GM21360 (cell line): Measurements from ENCODE around the gene DPP8.
"Not testable (repeated sequence)": the region's sequence is repeated elsewhere in the genome, so short reads cannot be mapped to it uniquely, and the experiment has no call there.

Experiments
- ATAC-seq: cut with Tn5 transposase; IDR thresholded peaks from one replicate; pipeline ENCODE4 v1.9.1; 2021; ENCODE audit warnings: mild to moderate bottlenecking, moderate library complexity; ENCODE audit not compliant: unreplicated experiment

The DPP8 gene

DNA sequence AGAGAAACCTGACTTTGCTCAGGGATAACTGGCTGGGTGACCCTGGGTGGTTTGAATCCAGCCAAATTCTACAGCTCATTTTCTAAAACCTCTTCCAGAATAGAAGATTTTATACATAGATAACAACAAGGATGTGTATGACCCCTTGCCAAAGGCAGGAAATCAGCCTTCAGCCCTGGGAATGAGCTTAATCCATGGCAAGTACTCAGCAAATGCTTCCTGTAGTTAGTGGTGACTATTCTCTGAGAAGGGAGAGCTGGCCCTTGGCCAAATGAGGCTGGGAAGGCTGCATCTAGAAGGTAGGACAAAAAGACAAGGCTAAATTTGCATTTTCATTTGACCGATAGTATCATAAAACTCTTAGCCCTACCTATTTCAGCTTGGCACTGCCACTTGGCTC, 8.1 kb upstream of the DPP8 start:
- no peak for ATAC-seq

DNA sequence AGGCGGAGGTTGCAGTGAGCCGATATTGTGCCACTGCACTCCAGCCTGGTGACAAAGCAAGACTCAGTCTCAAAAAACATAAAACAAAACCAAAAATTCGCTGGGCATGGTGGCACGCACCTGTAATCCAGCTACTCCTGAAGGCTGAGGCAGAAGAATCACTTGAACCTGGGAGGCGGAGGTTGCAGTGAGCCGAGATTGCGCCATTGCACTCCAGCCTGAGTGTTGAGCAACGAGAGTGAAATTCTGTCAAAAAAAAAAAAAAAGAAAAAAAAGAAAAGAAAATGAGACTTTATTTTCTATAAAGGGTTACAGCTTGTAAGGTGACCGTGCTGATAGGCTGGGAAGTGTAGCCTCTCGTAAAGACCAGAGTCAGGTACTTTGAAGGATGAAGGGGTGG, 6.7 kb upstream of the DPP8 start:
- ATAC-seq, result no peak

DNA sequence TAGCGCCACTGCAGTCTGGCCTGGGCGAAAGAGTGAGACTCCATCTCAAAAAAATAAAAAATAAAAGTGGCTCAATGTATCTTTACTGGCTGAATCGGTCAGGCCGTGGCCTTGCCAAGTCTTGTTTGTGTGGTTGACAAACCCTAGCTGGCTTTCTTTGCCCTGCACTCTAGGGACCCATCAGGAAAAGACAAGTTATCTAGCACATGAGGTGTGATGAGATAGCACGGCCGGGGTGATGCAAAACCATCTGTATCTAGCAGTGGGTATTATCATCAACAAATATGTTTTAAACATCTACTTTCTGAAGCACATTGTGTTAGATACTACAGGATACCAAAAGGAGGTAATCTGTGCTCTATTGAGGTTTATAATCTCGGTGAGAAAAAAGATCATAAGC, 3.9 kb upstream of the DPP8 start:
- ATAC-seq, result no peak

DNA sequence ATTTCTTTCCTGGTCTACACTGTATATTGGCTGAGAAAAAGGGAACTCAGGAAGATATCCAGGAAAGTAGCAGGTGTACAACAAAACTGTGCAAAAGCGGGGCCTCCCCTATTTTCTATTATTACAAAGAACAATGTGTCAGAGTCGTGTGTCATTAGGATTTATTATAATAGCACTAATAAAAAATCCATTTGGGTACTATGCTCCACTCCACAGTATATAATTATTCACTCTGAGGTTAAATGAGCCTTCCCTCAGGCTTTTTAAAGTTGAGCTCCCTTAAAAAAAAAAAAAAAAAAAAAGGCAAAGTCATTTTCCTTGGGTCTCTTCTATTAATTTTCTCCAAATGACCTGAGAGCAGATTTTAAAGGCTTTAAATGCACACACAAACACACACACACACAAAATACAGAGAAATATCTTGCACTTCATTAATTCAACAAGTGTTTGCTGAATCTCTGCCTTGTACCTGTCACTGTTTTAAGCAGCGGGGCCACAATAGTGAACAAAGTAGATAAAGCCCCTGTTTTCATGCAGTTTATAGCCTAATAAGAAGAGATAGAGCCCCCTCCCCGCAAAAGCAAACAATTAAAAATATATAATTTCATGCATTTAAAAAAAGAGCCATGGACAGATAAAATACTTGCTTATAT, 1.3 kb upstream of the DPP8 start:
- ATAC-seq, result no peak

DNA sequence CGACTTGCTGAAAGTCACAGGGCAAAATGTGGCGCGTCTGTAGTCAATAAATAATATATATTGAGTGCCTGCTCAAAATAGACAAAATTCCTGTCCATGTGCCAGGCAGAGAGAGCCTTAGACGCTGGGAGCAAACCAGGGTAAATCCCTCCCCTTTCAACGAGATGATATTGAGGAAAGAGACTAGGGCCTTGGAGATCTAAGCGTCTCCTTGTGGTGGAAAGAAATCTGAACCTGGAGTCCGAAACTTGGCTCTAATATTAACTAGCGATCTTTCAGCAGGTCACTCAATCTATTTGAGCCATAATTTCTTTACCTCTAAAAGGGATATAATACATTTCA, 348 bp upstream of the DPP8 start:
- ATAC-seq, result no peak

DNA sequence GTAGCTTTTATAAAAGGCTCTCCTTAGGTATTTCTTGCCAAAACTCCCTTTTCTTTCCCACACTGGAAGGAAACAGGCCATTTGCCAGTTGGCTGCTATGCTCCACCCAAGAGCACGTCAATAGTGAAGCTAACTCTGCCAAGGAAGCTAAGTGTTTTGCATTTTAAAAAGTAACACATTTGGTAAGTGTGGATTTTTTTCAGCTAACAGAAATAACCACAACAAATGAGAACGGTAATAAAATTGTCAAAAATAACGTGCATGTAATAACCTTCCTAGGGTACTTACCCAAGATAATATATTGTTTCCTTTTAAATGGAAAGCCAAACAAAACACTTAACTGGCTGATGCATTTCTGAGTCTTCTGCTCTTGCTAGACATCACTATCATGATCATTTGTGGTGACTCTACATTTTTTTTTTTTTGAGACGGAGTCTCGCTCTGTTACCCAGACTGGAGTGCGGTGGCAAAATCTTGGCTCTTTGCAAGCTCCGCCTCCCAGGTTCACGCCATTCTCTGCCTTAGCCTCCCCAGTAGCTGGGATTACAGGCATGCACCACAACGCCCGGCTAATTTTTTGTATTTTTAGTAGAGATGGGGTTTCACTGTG, 4.6 kb downstream of the DPP8 start:
- no peak for ATAC-seq

DNA sequence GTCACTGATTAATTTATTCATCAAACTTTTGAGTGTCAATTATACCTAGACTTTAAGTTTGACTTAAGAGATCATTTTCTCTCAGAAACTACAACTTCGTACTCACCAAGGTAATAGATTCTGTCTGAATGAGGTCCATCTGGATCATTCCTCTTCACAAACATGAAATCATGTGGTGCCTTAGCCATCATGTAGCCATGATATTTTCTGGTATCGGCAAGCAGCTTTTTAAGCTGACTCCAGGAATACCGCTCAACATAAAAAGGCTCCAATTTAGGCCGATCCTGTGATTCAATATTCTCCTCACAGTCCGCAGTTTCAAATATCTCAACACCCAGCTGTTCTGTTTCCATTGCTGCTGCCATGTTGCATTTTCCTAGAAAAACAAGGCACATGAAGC, 5.3 kb downstream of the DPP8 start:
- ATAC-seq, result no peak

DNA sequence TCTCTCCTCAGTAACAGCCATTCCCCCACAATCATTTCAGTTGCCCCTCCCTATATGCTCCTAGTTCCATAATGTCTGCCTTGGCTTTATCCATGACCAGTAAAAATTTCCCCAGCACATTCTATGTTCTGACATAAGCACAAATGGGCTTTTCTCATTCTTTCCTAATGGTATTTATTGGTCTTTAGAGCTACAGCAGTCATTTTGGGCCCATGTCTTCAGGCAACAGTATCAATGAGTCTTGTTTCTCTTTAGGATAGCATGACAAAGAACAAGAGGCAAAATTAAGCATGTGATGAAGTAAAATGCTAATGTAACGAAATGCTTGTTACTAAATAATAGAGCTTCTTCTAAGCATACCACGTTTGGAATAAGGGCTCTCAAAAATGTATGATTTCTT, 8.2 kb downstream of the DPP8 start:
- no peak for ATAC-seq

DNA sequence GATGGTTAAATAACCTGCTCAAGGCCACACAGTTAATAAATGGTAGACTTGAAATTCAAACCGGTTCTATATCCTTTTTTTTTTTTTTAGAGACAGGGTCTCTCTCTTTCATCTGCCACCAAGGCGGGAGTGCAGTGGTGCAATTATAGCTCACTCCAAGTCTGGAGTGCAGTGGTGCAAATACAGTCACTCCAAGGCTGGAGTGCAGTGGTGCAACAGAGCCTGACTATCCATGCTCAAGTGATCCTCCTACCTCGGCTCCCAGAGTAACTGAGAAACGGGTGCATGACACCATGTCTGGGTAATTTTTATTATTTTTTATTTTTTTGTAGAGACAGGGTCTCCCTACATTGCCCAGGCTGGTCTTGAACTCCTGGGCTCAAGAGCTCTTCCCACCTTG, 23.4 kb downstream of the DPP8 start:
- ATAC-seq, result no peak

DNA sequence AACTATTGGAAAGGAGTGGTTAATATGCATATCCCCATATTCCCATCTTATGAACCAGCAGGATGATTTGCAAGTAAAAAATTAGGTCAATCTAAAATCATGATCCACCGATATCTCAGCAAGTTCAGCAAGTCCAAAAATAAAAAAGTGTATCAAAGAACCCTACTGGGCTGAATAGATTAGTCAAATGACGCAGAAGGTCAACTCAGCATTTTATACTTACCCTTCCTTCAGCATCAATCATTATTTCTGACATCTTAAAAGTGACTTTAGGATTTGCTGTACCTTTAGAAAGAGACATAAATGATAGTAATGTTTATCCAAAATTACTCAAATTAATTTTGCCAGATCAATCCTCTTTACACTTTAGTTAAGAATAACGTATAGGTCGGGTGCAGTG, 32.6 kb downstream of the DPP8 start:
- no peak for ATAC-seq

DNA sequence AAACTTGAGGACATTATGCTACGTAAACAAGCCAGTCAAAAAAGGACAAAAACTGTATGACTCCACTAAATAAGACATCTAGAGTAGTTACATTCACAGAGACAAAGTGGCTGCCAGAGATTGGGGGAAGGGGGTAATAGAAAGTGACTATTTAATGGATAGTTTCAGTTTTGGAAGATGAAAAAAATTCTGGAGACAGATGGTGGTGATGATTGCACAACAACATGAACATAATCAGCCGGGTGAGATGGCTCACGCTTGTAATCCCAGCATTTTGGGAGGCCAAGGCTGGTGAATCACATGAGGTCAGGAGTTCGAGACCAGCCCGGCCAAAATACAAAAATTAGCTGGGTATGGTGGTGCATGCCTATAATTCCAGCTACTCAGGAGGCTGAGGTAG, 40.6 kb downstream of the DPP8 start:
- ATAC-seq, result no peak

DNA sequence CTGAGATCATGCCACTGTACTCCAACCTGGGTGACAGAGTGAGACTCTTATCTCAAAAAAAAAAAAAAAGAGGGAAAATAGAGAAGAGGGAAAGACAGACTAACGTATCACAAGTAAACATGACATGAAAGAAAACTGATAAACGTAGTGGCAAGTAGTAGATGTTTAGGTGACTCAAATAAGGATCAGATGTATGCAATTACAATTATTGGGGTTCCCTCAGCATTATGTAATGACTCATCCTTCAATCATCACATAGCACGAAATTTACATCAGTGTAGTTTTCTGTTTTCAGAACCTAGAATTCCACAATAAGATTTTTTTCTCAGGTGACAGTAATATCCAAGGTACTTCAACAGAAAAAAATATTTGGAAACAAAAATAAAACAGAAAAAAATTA, 46.6 kb downstream of the DPP8 start:
- ATAC-seq, result no peak

DNA sequence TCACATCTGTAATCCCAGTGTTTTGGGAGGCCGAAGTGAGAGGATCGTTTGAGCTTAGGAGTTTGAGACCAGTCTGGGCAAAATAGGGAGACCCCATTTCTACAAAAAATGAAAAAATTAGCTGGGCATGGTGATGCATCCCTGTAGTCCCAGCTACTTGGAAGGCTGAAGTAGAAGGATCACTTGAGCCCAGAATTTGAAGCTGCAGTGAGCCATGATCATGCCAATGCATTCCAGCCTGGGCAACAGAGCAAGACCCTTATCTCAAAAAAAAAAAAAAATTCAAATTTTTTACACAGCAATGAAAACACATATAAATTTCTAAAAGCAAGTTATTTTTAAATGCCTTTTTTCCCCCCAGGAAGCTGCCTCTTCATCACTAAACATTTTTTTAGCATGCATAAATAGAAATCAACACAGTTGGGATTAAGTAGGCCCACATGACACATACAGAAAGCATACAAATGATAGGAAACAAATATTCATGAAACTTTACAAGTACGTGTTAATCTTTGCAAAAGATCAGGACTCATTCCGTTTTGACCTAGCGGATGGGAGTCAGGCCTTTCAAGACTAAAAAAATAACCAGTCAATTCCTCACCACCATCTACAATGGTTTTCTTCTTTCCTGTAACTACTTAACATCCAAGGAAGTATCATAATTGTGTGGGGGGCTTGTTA, 49.1 kb downstream of the DPP8 start:
- ATAC-seq, result no peak

DNA sequence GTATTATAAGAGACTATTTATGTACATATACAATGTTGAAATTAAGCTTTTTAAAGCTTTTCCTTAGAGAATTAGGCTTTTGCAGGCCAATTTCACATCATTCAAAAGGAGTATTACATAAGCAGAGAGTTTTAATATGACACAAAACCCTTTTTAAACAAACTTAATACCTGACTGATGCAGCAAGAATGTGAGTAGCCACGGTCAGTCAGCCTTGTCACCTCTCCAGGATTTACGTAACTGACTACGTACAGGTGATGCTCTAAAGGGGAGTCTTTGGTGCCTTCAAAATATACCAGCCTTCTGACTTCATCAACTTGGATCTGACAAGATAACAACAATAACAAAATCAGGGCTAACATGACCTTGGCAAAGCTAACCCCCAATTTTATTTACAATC, 50.6 kb downstream of the DPP8 start:
- ATAC-seq, result no peak

DNA sequence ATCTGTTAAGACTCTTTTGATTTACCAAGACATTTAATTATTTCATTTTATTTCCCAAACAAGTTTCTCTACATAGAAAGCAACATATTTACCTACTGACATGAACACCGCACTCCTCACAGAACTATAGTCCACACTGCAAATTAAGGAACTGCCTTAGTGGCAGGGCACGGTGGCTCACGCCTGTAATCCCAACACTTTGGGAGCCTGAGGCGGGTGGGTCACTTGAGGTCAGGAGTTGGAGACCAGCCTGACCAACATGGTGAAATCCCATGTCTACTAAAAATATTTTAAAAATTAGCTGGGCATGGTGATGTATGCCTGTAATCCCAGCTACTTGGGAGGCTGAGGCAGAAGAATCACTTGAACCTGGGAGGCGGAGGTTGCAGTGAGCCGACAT, 54.4 kb downstream of the DPP8 start:
- not testable (repeated sequence) for ATAC-seq

DNA sequence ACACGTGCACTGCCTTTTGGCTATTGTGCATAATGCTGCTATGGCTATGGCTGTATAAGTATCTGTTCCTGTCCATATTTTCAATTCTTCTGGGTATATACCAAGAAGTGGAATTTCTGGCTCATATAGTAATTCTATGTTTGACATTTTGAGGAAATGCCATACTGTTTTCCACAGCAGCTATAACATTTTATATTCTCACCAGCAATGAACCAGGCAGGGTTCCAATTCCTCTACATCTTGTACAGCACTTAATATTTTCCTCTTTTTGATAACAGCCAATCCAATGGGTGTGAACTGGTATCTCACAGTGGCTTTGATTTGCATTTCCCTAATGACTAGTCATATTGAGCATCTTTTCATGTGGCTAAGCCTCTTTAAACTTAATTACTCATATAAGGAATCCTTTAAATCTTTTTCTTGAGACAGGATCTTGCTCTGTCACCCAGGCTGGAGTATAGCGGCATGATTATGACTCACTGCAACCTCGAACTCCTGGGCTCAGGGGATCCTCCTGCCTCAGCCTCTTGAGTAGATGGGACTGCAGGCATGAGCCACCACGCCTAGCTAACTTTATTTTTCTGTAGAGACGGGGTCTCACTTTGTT, 56.6 kb downstream of the DPP8 start:
- ATAC-seq, result no peak

DNA sequence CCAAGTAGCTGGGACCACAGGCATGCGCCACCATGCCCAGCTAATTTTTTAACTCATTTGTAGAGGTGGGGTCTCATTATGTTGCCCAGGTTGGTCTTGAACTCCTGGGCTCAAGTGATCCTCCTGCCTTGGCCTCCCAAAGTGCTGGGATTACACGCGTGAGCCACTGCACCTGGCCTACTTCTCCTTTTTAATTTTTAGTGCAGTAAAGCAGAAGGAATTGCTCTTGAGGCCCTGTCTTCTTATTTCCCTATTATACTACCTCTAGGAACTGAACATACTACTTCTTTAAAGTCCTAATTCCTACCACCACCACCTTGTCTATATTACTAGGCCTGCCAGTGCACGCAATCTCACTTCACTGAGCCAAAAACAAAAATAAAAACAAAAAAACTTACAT, 62.2 kb downstream of the DPP8 start:
- not testable (repeated sequence) for ATAC-seq

DNA sequence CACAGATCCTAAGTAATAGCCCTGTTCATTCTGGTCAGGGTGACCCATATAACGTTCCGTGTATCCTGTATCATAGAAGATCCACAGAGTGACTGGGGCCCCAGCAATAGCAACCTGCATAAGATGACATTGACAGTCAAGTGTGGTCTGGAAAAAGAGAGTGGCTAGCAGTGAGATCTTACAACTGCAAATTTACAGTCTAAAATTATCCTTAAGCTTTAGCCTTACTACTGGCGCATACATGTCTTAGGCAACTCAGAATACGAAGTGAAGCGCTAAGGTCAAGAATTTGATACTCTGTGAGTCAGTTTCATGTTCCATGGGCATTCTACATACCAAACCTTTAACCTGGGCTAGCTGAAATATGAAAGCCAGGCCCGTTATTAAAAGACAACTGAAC, 65.5 kb downstream of the DPP8 start:
- no peak for ATAC-seq

DNA sequence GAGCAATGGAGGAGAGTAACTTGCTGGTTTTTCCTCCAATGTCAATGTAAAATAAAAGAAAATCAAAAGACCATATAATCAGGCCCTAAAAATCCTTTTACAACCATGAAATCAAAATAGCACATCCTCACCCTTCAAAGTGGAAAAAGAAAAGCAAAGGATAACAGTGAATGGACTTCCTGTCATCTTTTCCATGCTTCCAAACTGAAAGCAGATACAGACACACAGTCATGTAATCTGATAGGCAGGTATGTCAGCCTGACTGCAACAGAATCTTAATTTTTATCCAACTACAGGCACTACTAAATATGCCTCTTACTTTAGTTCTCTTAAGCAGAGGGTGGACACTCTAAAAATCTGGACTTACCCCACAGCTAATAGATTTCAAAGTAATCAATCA, 66.9 kb downstream of the DPP8 start:
- no peak for ATAC-seq

DNA sequence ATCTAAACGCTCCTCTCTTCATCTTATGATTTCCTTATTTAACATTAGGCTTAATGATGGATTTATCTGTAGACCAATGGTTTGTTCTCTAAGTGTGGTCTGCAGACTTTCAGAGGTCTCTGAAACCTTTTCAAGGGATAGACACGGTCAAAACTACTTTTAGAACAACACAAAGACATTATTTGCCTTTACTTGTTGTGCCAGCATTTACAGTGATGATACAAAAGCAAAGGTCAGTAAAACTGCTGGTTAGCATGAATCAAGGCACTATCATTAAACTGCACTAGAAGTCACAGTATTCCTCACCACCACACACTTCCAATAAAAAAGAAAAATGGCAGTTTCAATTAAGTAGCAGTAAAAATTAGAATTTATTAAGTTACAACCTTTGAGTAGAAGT, 70.3 kb downstream of the DPP8 start:
- no peak for ATAC-seq

DNA sequence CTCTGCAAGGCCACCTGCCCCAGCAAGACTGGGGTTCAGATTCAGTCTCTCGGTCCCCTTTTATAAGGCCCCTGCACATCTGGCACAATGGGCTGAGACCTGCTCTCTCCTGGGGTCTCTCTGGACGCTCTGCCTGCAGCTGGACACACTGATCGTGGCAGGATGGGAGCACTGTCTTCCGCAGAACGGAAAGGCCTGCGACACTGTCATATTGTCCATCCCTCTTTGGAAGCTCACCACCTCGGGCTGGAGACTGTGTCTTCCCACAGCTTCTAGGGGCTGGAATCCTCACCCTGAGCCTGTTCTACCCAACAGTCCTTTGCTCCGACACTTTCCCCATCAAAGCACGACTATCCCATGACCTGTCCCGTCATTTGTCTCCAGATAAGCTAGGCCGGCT, 83.3 kb downstream of the DPP8 start:
- no peak for ATAC-seq

DNA sequence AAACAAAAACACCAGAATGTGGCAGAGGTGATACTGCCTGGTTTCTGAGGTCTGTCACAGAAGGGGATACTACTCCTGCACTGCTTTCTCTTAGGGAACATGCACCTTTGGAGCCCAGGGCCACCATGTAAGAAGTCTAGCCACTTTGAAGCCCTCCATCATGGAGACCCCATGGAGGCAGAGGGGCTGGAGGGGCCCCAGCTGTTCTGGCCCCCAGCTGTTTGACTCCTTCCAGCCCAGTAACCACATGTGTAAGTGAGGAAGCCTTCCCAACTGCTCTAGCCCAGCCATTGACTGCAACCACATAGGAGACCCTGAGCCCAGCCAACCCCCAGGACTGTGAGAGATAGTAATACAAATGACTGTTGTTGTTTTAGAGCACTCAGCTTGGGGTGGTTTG, 85.8 kb downstream of the DPP8 start:
- ATAC-seq, result no peak
